HFFc6 (cell line): Measurements from ENCODE around the gene RBL1. TPM values are rescaled to one million over a fixed set of nuclear protein-coding genes. Genes with fewer than 3 reads are reported as not detected.
"Not testable (repeated sequence)": the region's sequence is repeated elsewhere in the genome, so short reads cannot be mapped to it uniquely, and the experiment has no call there.

ENCODE experiments used
- DNase-seq: peaks from one replicate; pipeline ENCODE4 v3.0.0-alpha.2; 2018
- H3K27ac Mint-ChIP-seq: 2 replicates; pipeline ENCODE4 v1.8.0; 2020; ENCODE audit warnings: mild to moderate bottlenecking, mixed read lengths
- H3K27me3 Mint-ChIP-seq: 2 replicates; pipeline ENCODE4 v1.8.0; 2021; ENCODE audit warnings: mild to moderate bottlenecking, moderate library complexity, mixed read lengths; ENCODE audit not compliant: insufficient read depth
- H3K36me3 Mint-ChIP-seq: 2 replicates; pipeline ENCODE4 v1.8.0; 2021; ENCODE audit warnings: low read depth, mixed read lengths
- H3K4me1 Mint-ChIP-seq: 2 replicates; pipeline ENCODE4 v1.8.0; 2020; ENCODE audit warnings: low read depth, mixed read lengths
- H3K4me3 Mint-ChIP-seq: 2 replicates; pipeline ENCODE4 v1.8.0; 2020; ENCODE audit warnings: mild to moderate bottlenecking, moderate library complexity, mixed read lengths
- H3K9me3 Mint-ChIP-seq: 2 replicates; pipeline ENCODE4 v1.8.0; 2020; ENCODE audit warnings: mild to moderate bottlenecking, mixed read lengths
- CTCF ChIP-seq: fragments of 200-600 bp; sonication (generic); IDR thresholded peaks from 2 replicates; pipeline ENCODE4 v1.5.0; 2021; ENCODE audit warnings: antibody characterized with exemption, mild to moderate bottlenecking
- total RNA-seq, 6 experiments: library from RNA; stranded (reverse); fragmentation: NEBNext Ultra II Directional; extraction: Animal tissue kit (Norgen Biotek cat#: 25700); gene quantifications; 2 replicates in 1 of 6; 3 replicates in 5 of 6; pipeline ENCODE4 v1.2.3, GENCODE V29; 2021

Gene RBL1
- total RNA-seq, 6 experiments from 2014 or later: 6.6 to 13.3 (median 12.9) TPM

- no peak for DNase-seq
- H3K4me3 Mint-ChIP-seq: no peak overlapping the region
- no peaks in the 10 kb centered on the region for H3K4me1 Mint-ChIP-seq
- H3K27me3 Mint-ChIP-seq: peaks cover 11% of the 10 kb centered on the region
- no peaks in the 10 kb centered on the region for H3K36me3 Mint-ChIP-seq
- TF ChIP-seq CTCF: no peak
- no peak overlapping the region for H3K27ac Mint-ChIP-seq
- no peaks in the 10 kb centered on the region for H3K9me3 Mint-ChIP-seq
These were observed 38.2 kb upstream of the RBL1 start for GRCh38 chr20:37133952-37134351.

DNA sequence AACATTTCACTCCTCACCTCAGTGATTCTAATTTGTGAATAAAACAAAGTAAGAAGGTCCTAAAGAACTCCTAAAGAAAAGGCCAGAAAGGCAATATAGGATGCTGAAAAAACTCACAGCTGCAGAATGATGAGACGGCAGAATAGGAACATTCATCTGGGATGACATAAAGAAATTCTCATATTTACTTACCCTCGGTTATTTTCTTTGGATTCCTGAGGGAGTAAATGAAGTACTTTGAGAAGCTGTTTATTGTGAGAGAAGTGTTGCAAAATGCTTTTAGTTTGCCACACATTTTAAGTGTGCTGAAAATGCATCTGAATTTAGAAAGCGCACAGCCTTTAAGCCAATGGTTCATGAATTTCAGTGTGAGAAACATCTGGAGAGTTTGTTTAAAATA is 35.7 kb upstream of the RBL1 start:
- no peak for TF ChIP-seq CTCF
- Mint-ChIP-seq H3K27ac (no peak overlapping the region), H3K4me3 (no peak overlapping the region), H3K9me3 (0 out of 2 replicates have a peak, but pooled peaks cover 4% of the 10 kb centered on the region), H3K4me1 (no peaks in the 10 kb centered on the region), H3K36me3 (no peaks in the 10 kb centered on the region), H3K27me3 (peaks cover 17% of the 10 kb centered on the region)
- DNase-seq: no peak

DNA sequence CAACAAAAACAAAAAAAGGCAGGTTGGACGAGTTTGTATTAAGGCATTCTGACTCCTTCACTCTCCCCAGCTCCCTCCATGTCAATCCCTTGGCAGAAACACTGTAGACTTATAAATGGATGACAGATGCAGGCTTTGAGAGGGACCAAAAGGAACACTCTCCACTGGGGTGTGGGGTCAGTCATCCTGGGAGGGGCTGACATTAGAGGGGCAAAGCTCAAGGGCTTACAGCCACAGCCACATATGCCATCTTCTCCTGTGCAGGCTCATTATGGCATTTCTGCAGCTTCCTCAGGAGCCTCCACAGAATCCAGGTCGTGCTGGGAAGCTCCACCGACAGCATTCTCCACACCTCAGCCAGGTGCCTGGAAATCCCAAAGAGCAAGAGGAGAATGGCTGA is 33.0 kb upstream of the RBL1 start:
- Mint-ChIP-seq H3K4me1 (no peaks in the 10 kb centered on the region), H3K27ac (no peak overlapping the region), H3K4me3 (no peak overlapping the region), H3K27me3 (peaks cover 17% of the 10 kb centered on the region), H3K9me3 (0 out of 2 replicates have a peak, but pooled peaks cover 4% of the 10 kb centered on the region), H3K36me3 (no peaks in the 10 kb centered on the region)
- no peak for DNase-seq
- no peak for TF ChIP-seq CTCF

- H3K27me3 Mint-ChIP-seq: peaks cover 14% of the 10 kb centered on the region
- H3K27ac Mint-ChIP-seq, DNase-seq, H3K4me1 Mint-ChIP-seq, H3K36me3 Mint-ChIP-seq, H3K9me3 Mint-ChIP-seq, H3K4me3 Mint-ChIP-seq: not testable (repeated sequence)
These were observed 30.5 kb upstream of the RBL1 start for GRCh38 chr20:37126290-37126689.

DNA sequence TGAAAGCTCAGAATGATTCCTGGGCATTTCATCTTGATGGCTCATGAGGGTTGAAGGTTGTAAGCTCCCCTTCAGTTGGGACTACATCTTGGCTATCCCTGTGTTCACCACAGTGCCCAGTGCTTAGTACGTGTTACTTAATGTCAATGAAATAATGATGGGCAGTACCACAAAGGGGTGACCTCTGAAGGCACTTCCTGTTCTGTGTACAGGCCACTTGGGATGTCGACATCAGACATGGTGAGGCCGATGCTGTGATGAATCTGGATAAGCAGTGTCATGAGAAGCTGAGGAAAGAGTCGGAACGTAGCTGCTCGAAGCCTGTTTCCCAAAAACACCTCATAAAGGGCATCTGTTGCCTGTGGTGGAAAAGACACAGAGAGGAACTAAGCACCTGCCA is 27.6 kb upstream of the RBL1 start:
- DNase-seq: no peak
- 0 out of 2 replicates have a peak, but pooled peaks cover 4% of the 10 kb centered on the region for H3K9me3 Mint-ChIP-seq
- H3K27me3 Mint-ChIP-seq: peaks cover 13% of the 10 kb centered on the region
- H3K4me1 Mint-ChIP-seq: no peaks in the 10 kb centered on the region
- H3K36me3 Mint-ChIP-seq: no peaks in the 10 kb centered on the region
- TF ChIP-seq CTCF: no peak
- no peak overlapping the region for H3K4me3 Mint-ChIP-seq
- no peak overlapping the region for H3K27ac Mint-ChIP-seq

DNA sequence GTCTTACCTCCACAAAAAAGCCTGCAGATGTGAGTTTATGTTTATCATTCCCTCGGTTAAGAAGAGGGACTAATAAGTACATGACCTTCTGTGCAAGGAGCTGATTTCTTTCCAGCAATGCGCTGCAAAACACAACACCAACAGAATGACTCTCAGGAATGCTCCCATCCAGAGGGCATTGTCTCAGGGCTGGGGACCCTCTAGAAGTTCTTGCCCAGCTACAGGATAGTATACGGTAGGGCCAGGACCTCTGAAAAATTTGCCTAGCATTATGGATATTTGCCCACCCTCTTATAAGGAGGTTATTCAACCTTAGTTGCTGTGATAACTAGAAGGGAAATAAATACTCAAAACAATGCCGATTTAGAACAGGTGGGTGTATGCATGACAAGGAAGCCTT is 24.7 kb upstream of the RBL1 start:
- H3K27ac Mint-ChIP-seq: no peak overlapping the region

More for the DNA sequence above, 24.7 kb upstream of the RBL1 start:
- Mint-ChIP-seq H3K4me1 (no peaks in the 10 kb centered on the region), H3K36me3 (no peaks in the 10 kb centered on the region), H3K9me3 (no peaks in the 10 kb centered on the region), H3K27me3 (peaks cover 10% of the 10 kb centered on the region), H3K4me3 (no peak overlapping the region)
- no peak for TF ChIP-seq CTCF
- no peak for DNase-seq
